K562 (cell line): ENCODE results near the gene C8A. TPM values are rescaled to one million over a fixed set of nuclear protein-coding genes. Genes with fewer than 3 reads are reported as not detected.

Experiments
- ATAC-seq: fragments of 200-7000 bp; cut with Tn5 transposase; 3 replicates; pipeline ENCODE4 v1.9.1; 2020; ENCODE audit warnings: moderate library complexity
- BruUV-seq: library from RNA; stranded (reverse); fragments of 400-500 nt; replicated peaks from 2 replicates; lab custom pipeline; 2021; lab: Mats Ljungman, UMichigan
- CTCF ChIA-PET: fragments of 300-600 bp; formaldehyde crosslinking; extraction: SDS; loops from one replicate; lab custom pipeline; 2021; ENCODE audit warnings: low intra/inter-chr PET ratio; lab: Yijun Ruan, JAX
- POLR2A ChIA-PET: fragments of 300-600, 350-650 bp; sonication (Branson Sonifier 250); formaldehyde crosslinking; extraction: SDS; loops from one replicate; lab custom pipeline; 2021; ENCODE audit warnings: antibody characterized with exemption, inconsistent platforms; lab: Yijun Ruan, JAX
- DNase-seq, 4 experiments: peaks; one replicate each; pipeline versions ENCODE4 v3.0.0 to v3.0.0-alpha.2; 2011 to 2018; ENCODE audit warnings: low spot score in 3 of 4, mixed read lengths in 3 of 4; ENCODE audit errors: extremely low read depth in 1 of 4
- FAIRE-seq: peaks from 2 replicates; lab custom pipeline; 2011; peaks lifted over from hg19 to GRCh38; lab: Jason Lieb, UNC
- H2AFZ ChIP-seq: 2 replicates; pipeline ENCODE4 v1.6.0; 2011; ENCODE audit warnings: low read depth, low read length, control low read depth, inconsistent platforms
- H3K27ac ChIP-seq: fragments of 200-600 bp; 3 replicates; pipeline ENCODE4 v1.8.0; 2011; ENCODE audit warnings: low read depth, mild to moderate bottlenecking, control low read depth, inconsistent platforms, low read length, moderate library complexity, mixed read lengths; ENCODE audit errors: extremely low read depth
- H3K27me3 ChIP-seq, 2 experiments: fragments of 300-600 bp in 1 of 2; 2 replicates in 1 of 2; 3 replicates in 1 of 2; pipeline versions ENCODE4 v1.6.0 to v1.8.0; 2011; ENCODE audit warnings: inconsistent platforms in 2 of 2, low read length in 2 of 2, mild to moderate bottlenecking in 1 of 2, mixed read lengths in 1 of 2, moderate library complexity in 1 of 2; ENCODE audit not compliant: control insufficient read depth in 2 of 2, insufficient read depth in 2 of 2
- H3K36me3 ChIP-seq: fragments of 300-600 bp; 3 replicates; pipeline ENCODE4 v1.8.0; 2011; ENCODE audit warnings: mild to moderate bottlenecking, low read length, inconsistent platforms; ENCODE audit not compliant: control insufficient read depth, insufficient read depth
- H3K4me1 ChIP-seq, 2 experiments: fragments of 200-600 bp in 1 of 2; replicated peaks in 1 of 2; 2 replicates in 1 of 2; 3 replicates in 1 of 2; pipeline versions ENCODE4 v1.5.1 to v1.8.0; 2011; ENCODE audit warnings: inconsistent platforms in 2 of 2, low read length in 2 of 2, mild to moderate bottlenecking in 1 of 2, mixed read lengths in 1 of 2, moderate library complexity in 1 of 2; ENCODE audit not compliant: control insufficient read depth in 2 of 2, insufficient read depth in 2 of 2
- H3K4me2 ChIP-seq: 2 replicates; pipeline ENCODE4 v1.6.1; 2011; ENCODE audit warnings: low read length, control low read depth, inconsistent platforms, mixed read lengths; ENCODE audit not compliant: insufficient read depth
- H3K4me3 ChIP-seq: fragments of 200-600 bp; sonication (generic), shearing (Covaris generic); 2 replicates; pipeline ENCODE4 v1.5.1; 2016; ENCODE audit warnings: control low read depth, inconsistent platforms
- H3K79me2 ChIP-seq: fragments of 200-600 bp; 3 replicates; pipeline ENCODE4 v1.8.0; 2011; ENCODE audit warnings: low read length, inconsistent platforms; ENCODE audit not compliant: control insufficient read depth, insufficient read depth
- H3K9ac ChIP-seq, 2 experiments: 2 replicates each; pipeline versions ENCODE4 v1.6.0 to v1.6.1; 2011; ENCODE audit warnings: low read depth in 2 of 2, low read length in 2 of 2, control low read depth in 1 of 2, inconsistent platforms in 1 of 2, mild to moderate bottlenecking in 1 of 2, mixed read lengths in 1 of 2; ENCODE audit not compliant: insufficient read depth in 1 of 2
- H3K9me1 ChIP-seq: one replicate; pipeline ENCODE4 v1.6.0; 2011; ENCODE audit warnings: inconsistent platforms, mild to moderate bottlenecking, low read length, moderate library complexity; ENCODE audit not compliant: control insufficient read depth, insufficient read depth
- H3K9me3 ChIP-seq: replicated peaks from 2 replicates; pipeline ENCODE4 v1.5.1; 2011; ENCODE audit warnings: low read depth, low read length, inconsistent platforms; ENCODE audit not compliant: control insufficient read depth, insufficient read depth
- H4K20me1 ChIP-seq: replicated peaks from 2 replicates; pipeline ENCODE4 v1.6.1; 2011; ENCODE audit warnings: low read length, inconsistent platforms, mixed read lengths; ENCODE audit not compliant: control insufficient read depth, insufficient read depth
- ATF1 ChIP-seq, 2 experiments: fragments of 450-650 bp in 1 of 2; IDR thresholded peaks; 2 replicates each; pipeline ENCODE4 v1.6.1; 2016; ENCODE audit warnings: missing compliant biosample characterization in 1 of 2, missing genetic modification characterization in 1 of 2
- CBX8 ChIP-seq: fragments of 200-600 bp; sonication (generic); IDR thresholded peaks from 2 replicates; pipeline ENCODE4 v1.6.1; 2012; ENCODE audit warnings: borderline replicate concordance, mixed run types, low read depth, mild to moderate bottlenecking, moderate library complexity, mixed read lengths, low read length, control low read depth, inconsistent platforms; ENCODE audit not compliant: poor library complexity, severe bottlenecking; ENCODE audit errors: extremely low read depth
- CTBP1 ChIP-seq: fragments of 450-650 bp; IDR thresholded peaks from 2 replicates; pipeline ENCODE4 v1.6.1; 2016; ENCODE audit warnings: borderline replicate concordance
- LCOR ChIP-seq: sonication (generic); formaldehyde crosslinking; IDR thresholded peaks from 2 replicates; pipeline ENCODE4 v1.8.0; 2022; ENCODE audit warnings: mild to moderate bottlenecking, missing genetic modification reagents
- NEUROD1 ChIP-seq: fragments of 150-350 bp; IDR thresholded peaks from 2 replicates; pipeline ENCODE4 v1.6.1; 2014; ENCODE audit warnings: borderline replicate concordance, low read length, low read depth; ENCODE audit not compliant: partially characterized antibody
- RNF2 ChIP-seq: sonication (generic); IDR thresholded peaks from 2 replicates; pipeline ENCODE4 v1.6.1; 2016
- SMAD3 ChIP-seq: fragments of 450-650 bp; formaldehyde crosslinking; conservative IDR thresholded peaks from 2 replicates; pipeline ENCODE4 v1.4.0; 2020; ENCODE audit warnings: mild to moderate bottlenecking
- XRCC5 ChIP-seq: fragments of 200-400 bp; formaldehyde crosslinking; IDR thresholded peaks from 2 replicates; pipeline ENCODE4 v1.6.1; 2017; ENCODE audit warnings: low read depth, mild to moderate bottlenecking, low read length
- ZBTB8A ChIP-seq: fragments of 450-650 bp; IDR thresholded peaks from 2 replicates; pipeline ENCODE4 v1.6.1; 2018; ENCODE audit warnings: mild to moderate bottlenecking, moderate library complexity; ENCODE audit not compliant: partially characterized antibody
- ZKSCAN1 ChIP-seq: fragments of 150-350 bp; IDR thresholded peaks from 2 replicates; pipeline ENCODE4 v1.6.1; 2016; ENCODE audit warnings: low read depth, low read length
- ZKSCAN8 ChIP-seq: fragments of 200-800 bp; sonication (Bioruptor generic); IDR thresholded peaks from 2 replicates; pipeline ENCODE4 v1.6.1; 2016; ENCODE audit warnings: missing genetic modification characterization, missing compliant biosample characterization
- ZNF165 ChIP-seq: fragments of 250-450 bp; sonication (Bioruptor Pico); IDR thresholded peaks from 2 replicates; pipeline ENCODE4 v1.4.0; 2020; ENCODE audit warnings: borderline replicate concordance
- WGBS: fragments of 100-300 bp; shearing (Covaris generic); methylation state at CpG from one replicate; pipeline ENCODE4 v1.1.6; 2016; ENCODE audit warnings: low coverage, mixed read lengths; ENCODE audit not compliant: insufficient coverage; ENCODE audit errors: missing lambda C conversion rate; 5-methylcytosine and 5-hydroxymethylcytosine counted together
- in situ Hi-C: fragments of 300-500 bp; cut with MboI; formaldehyde crosslinking; loops from 4 replicates; pipeline ENCODE4 v1.15.0; 2018; ENCODE audit warnings: inconsistent platforms, mixed read lengths
- intact Hi-C: fragments of 100-400 bp; cut with micrococcal nuclease; formaldehyde crosslinking; loops from 2 replicates; pipeline ENCODE4 v1.14.2; 2022
- polyA plus RNA-seq, 8 experiments: library from polyadenylated mRNA; depleted of rRNA in 4 of 8; stranded (reverse) in 5 of 8; unstranded in 3 of 8; fragments of >200 nt; fragmentation: Nextera tagmentation in 2 of 8; fragmentation: Illumina TruSeq in 1 of 8; extraction: Ambion mirVana in 2 of 8; extraction: Trizol in 1 of 8; gene quantifications; 2 replicates each; pipeline versions ENCODE4 v1.2.1 to v1.2.3, GENCODE V29; 2011 to 2014; ENCODE audit warnings: inconsistent platforms in 1 of 8, missing spikeins in 1 of 8
- total RNA-seq, 7 experiments: library from RNA; depleted of rRNA in 6 of 7; stranded (reverse); fragments of >200 nt in 6 of 7; fragmentation: Illumina TruSeq in 2 of 7; extraction: Trizol in 2 of 7; gene quantifications; 2 replicates each; pipeline versions ENCODE4 v1.2.1 to v1.2.3, GENCODE V29; 2011 to 2021; ENCODE audit warnings: low replicate concordance in 1 of 7
- TF ChIP-seq, protein P1 (sequence below): fragments of 250-450 bp; sonication (Bioruptor Pico); IDR thresholded peaks from 2 replicates; pipeline ENCODE4 v1.4.0; 2020; ENCODE audit warnings: mild to moderate bottlenecking, moderate library complexity
- TF ChIP-seq, protein P2 (sequence below): fragments of 250-450 bp; sonication (Bioruptor Pico); IDR thresholded peaks from 2 replicates; pipeline ENCODE4 v1.8.0; 2021; ENCODE audit warnings: borderline replicate concordance, mild to moderate bottlenecking, moderate library complexity; ENCODE audit not compliant: poor library complexity, severe bottlenecking

The C8A gene
- total and polyA plus RNA-seq, 9 of the 15 experiments (the other 6 are each of a cell fraction or from before 2014, with no cell fraction given) = 0.09 TPM; not detected in 8

DNA sequence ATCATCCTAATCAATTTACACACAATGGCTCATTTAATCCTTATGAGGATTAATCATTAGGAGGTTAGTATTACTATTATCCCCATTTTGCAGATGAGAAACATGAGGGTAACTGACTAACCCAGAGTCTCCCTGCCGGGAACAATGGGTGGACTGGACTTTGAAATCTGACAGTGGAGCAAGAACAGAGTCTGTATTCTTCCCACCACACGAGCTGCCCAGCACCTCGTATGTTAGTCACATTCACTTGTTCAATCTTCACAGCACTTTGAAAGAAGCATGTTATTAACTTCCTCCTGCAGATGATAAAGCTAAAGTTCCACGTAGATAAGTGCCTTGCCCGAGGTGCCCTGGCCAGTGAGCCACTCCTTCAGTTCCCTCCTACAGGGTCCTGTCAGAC, 98.8 kb downstream of the C8A start:
- ChIA-PET POLR2A (interaction anchor here (0.6 kb wide), 1 partner anchor 121 kb away, joined by 3 read pairs; no protein-coding TSS in a partner anchor), CTCF (no interaction called here)
- TF ChIP-seq, protein P1, sequence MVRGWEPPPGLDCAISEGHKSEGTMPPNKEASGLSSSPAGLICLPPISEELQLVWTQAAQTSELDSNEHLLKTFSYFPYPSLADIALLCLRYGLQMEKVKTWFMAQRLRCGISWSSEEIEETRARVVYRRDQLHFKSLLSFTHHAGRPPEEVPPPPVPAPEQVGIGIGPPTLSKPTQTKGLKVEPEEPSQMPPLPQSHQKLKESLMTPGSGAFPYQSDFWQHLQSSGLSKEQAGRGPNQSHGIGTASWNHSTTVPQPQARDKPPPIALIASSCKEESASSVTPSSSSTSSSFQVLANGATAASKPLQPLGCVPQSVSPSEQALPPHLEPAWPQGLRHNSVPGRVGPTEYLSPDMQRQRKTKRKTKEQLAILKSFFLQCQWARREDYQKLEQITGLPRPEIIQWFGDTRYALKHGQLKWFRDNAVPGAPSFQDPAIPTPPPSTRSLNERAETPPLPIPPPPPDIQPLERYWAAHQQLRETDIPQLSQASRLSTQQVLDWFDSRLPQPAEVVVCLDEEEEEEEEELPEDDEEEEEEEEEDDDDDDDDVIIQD = no peak
- TF ChIP-seq ZKSCAN8 (CRISPR knock-in tag) = no peak
- no peak for TF ChIP-seq RNF2
- TF ChIP-seq SMAD3 (CRISPR knock-in tag) = no peak
- no peak for TF ChIP-seq ZNF165 (CRISPR knock-in tag)
- H3K36me3 ChIP-seq = no peaks in the 10 kb centered on the region
- no peak overlapping the region for H3K4me3 ChIP-seq
- intact Hi-C loops (no loop called here), in situ Hi-C loops (no loop called here)
- H2AFZ ChIP-seq = no peak overlapping the region
- H3K9me1 ChIP-seq = no peaks in the 10 kb centered on the region
- H3K9me3 ChIP-seq = no peaks in the 10 kb centered on the region
- H3K27ac ChIP-seq = no peak overlapping the region
- H3K4me2 ChIP-seq = no peak overlapping the region
- H3K79me2 ChIP-seq = no peaks in the 10 kb centered on the region
- FAIRE-seq = no peak
- no TSS peak for BruUV-seq
- no peak for ATAC-seq
- DNase-seq = no peak
- 2% methylated on average over 5 of the region's 5 CpGs for WGBS
- H4K20me1 ChIP-seq = no peaks in the 10 kb centered on the region
- no peaks in the 10 kb centered on the region for H3K4me1 ChIP-seq
- no peak overlapping the region for H3K9ac ChIP-seq
- peaks cover 0 to 19% of the 10 kb centered on the region in 2 experiments; a peak in 2 of 5 replicates for H3K27me3 ChIP-seq

DNA sequence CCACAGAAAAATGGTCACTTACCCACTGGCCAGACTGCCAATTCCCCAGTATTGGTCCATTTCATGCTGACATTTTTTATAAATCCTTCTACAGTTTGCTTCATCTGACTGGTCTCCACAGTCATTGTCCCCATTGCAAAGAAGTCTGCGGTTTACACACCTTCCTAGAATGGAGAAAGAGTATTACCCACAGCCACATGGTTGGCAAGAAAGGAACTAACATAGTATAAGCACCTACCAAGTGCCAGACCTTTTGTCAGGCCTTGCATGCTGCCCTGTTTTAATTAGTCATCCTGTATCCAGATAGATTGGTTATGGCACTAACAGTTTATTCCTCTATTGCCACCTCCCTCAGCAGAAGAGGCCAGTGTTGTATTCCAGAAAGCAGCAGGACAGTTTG, 100.1 kb downstream of the C8A start:
- no peak for FAIRE-seq
- intact Hi-C loops = no loop called here
- no peaks in the 10 kb centered on the region for H3K9me1 ChIP-seq
- H3K4me1 ChIP-seq = no peaks in the 10 kb centered on the region
- in situ Hi-C loops = no loop called here
- H3K4me2 ChIP-seq = no peak overlapping the region
- no peak overlapping the region for H3K27ac ChIP-seq
- H3K79me2 ChIP-seq = no peaks in the 10 kb centered on the region
- ATAC-seq = no peak
- peaks cover 0 to 19% of the 10 kb centered on the region in 2 experiments; a peak in 2 of 5 replicates for H3K27me3 ChIP-seq
- no peak overlapping the region for H3K9ac ChIP-seq
- H3K36me3 ChIP-seq = no peaks in the 10 kb centered on the region
- BruUV-seq = no TSS peak
- no peak overlapping the region for H3K4me3 ChIP-seq
- no peak overlapping the region for H2AFZ ChIP-seq
- H3K9me3 ChIP-seq = no peaks in the 10 kb centered on the region
- H4K20me1 ChIP-seq = no peaks in the 10 kb centered on the region
- WGBS = 0% methylated on average over 1 of the region's 1 CpG
- DNase-seq = no peak
- ChIA-PET CTCF (no interaction called here), POLR2A (no interaction called here)
- TF ChIP-seq ZKSCAN1 (no peak), CTBP1 (no peak), LCOR (CRISPR knock-in tag) (no peak), ATF1 (CRISPR knock-in tag; IDR thresholded peaks at IDR 0.05) (no peak), ATF1 (tag; IDR thresholded peaks at IDR 0.05) (no peak), CBX8 (no peak), NEUROD1 (no peak), XRCC5 (no peak), ZBTB8A (no peak)
- TF ChIP-seq, protein P2, sequence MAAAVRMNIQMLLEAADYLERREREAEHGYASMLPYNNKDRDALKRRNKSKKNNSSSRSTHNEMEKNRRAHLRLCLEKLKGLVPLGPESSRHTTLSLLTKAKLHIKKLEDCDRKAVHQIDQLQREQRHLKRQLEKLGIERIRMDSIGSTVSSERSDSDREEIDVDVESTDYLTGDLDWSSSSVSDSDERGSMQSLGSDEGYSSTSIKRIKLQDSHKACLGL (CRISPR knock-in tag) = no peak
